Midbrain (tissue), 1 donor: ENCODE measurements around the gene FBXL17.
"Not testable (repeated sequence)": the region's sequence is repeated elsewhere in the genome, so short reads cannot be mapped to it uniquely, and the experiment has no call there.

Experiments used
- DNase-seq: peaks from one replicate; lab custom pipeline; 2025; lab: John Stamatoyannopoulos, UW

FBXL17 gene

GRCh38 chr5:108311682-108312081 is 70.2 kb downstream of the FBXL17 start:
- no peak for DNase-seq

- no peak for DNase-seq
Measured at GRCh38 chr5:108303611-108304010, 78.3 kb downstream of the FBXL17 start.

- no peak for DNase-seq
Measured at GRCh38 chr5:108303086-108303485, 78.8 kb downstream of the FBXL17 start.

DNA sequence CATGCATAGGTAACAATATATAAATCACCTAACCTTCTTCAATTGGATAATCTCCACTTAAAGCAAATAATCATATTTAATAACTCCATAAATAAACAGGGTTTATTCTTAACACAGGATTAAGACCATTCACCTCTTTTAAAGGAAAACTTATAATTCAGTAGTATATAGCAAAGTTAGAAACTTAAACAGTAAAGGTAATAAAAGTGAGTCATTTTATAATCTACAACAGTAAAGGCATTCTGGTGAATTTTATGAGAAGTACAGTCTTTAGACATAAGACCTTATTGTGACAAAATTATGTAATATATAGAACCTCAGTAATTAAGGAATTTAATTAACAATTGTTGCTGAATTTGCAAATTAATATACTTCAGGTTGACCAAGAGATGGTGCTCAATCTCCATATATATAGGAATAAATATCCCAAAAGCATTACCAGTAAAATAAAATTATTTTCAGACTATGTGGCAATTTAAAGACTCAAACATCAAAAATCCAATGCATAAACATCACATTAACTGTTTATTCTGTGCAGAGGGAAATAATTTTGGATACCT is 84.8 kb downstream of the FBXL17 start:
- DNase-seq: no peak

DNA sequence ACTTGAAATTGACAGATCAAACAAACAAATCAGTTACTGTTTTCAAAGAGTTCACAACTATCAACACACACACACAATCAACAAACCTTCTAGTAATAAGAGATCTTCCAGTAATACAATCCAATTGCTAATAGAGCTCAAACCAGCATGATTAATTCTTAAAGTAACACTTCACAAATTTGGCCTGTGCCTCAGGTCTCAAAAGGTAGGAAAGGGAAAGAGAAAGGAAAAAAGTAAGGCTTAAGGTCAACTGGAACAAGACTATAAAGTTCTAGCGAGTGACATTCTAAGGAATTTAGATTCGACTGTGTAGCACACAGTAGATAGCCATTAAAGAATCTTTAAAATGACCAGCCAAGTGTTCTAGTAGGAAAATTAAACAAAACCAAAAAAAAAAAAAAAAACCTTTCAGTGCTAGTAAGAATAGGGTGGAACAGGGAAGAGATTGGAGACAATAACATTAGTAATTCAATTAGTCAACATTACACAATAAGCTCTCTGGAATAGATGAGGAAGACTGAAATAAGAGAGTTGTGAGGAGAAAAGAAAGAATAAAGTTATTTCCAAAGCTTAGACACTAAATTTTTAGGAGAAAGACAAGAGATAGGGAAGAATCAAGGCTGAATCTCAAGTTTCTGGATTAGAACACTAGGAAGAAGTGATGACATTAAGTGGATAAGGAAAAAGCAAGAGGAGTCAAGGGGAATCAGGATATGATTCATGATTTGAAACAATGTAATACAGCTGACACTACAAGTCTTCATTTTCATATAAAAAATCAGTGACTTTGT is 86.1 kb downstream of the FBXL17 start:
- DNase-seq: no peak

- no peak for DNase-seq
Measured at GRCh38 chr5:108280960-108281569, 100.8 kb downstream of the FBXL17 start.

DNA sequence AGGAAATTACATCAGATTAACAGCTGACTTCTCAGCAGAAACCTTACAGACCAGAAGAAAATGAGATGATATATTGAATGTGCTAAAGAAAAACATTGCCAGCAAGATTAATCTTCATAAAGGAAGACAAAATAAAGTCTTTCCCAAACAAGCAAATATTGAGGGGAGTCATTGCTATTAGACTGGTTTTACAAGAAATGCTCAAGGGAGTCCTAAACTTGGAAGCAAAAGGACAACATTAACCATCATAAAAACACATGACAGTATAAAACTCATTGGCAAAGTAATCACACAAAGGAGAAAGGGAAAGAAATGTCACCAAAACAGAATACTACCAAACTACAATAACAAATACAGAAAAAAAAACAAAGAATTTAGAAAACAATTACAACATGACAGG is 101.7 kb downstream of the FBXL17 start:
- no peak for DNase-seq

DNA sequence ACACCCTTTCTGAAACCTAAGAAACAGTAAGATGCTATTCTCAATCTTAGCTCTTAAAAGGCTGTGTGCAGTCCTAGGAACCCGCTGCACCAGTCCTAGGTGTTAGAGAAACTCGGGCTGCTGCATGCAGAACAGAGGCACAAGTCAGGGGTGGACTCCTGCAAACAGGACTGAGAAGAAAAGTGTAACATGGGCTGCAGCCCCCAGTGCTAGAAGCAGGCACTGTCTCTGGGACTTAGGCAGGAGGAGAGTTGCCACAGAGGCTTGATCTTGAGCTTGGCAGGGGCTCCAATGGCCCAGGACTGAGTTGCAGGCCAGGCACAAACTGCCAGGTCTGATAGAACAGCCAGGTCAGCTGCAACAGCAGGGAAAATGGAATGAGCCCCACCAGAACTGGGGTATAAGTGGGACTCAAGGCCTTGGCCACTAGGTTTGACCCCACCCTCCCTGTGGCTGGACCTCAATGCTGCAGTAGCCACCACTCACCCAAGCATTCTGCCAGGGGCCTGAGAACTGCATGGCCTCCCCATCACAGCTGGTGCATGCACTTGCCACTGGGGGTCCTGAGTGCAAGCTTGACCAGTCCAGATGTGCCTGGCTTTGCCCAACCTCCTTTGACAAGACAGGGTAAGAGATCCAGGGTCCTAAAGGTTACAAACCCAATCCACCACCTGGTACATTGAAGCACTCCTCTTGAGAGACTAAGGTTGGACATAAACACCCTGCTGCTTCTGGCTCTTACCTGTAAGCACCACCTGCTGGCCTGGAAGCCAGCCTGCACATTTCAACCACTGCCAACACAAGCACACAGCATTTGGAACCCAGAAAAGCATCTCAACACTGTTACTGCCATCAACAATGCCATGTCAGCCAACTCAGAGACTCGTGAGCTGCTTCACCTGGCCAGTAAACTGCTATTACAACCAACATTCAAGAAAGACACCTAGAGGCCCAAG is 103.3 kb downstream of the FBXL17 start:
- DNase-seq: no peak

DNA sequence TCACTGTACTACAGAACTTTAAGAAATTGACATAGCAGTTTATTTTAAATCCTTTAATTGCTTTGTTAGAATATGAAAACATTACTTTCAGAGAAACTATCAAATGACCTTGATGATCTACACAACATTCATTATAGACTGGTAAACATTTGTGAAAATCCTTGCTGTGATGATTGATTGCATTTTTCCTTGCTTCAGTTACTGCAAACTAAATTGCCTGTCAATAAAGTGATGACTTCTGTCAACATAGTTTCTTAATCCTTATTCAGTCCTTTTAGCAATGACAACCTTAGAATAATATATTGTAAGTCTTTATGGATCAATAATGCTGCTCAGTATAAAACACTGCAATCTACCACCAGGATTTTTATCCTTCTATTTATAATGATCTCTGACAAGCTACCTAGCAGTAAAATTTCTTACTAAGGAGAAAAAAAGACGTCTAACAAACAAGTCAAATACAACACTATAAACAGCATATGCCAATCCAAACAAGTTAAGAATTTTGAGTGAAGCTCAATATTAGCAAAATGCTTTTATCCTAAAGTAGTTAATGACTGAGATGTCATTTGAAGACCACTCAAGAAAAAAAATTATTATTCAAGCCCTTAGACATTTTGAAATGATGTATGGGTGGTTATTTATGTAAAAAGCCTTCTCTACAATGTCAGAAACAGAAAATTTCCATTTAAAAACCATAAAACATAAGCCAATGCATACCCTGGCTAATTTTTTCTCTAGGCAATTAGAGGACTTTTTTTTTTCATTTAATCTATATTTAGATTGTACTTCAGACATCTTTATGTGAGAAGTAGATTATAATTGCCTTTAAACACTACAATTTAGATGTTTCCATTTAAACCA is 105.5 kb downstream of the FBXL17 start:
- no peak for DNase-seq

DNA sequence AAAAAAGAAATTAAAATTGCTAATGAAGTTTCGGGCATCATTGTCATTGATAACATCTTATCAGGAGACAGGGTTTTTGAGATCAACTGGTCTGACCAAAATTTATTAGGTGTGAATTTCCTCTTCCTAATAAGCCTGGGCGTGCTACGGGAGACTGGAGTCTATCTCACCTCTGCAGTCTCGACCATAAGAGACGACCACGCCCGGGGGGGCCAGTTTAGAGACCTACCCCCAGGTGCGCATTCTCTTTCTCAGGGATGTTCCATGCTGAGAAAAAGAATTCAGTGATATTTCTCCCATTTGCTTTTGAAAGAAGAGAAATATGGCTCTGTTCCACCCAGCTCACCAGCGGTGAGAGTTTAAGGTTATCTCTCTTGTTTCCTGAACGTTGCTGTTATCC is 107.8 kb downstream of the FBXL17 start:
- not testable (repeated sequence) for DNase-seq

DNA sequence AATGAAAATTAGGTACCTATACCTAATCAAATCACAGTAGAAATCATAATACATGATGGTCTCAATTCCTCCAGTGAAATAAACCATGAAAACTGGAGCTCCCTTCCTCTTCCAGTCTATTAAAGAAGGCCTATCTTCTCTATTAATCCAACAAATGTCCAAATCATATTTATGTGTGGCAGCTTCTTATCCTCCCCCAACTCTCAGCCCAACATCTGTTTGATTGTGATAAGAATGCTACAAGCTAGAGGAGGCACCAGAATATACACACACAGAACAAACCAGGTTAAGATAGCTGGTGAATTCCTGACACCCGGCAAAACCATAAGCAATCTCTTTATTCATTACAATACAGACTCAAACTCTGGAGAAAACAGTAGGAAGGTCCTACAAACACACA is 110.8 kb downstream of the FBXL17 start:
- DNase-seq: no peak

DNA sequence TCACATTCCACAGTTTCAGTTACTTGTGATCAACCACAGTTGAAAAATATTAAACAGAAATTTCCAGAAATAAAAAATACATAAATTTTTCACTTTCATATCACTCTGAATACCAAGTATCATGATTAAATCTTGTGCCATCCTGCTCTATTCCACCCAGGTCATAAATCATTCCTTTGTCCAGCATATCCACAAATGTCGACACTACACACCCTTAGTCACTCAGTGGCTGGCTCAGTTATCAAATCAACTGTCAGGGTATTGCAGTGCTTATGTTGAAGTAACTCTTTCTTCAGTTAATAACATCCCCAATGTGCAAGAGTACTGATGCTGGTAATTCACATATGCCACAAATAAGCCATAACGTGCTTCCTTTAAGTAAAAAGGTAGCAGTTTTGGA is 115.7 kb downstream of the FBXL17 start:
- DNase-seq: no peak

DNA sequence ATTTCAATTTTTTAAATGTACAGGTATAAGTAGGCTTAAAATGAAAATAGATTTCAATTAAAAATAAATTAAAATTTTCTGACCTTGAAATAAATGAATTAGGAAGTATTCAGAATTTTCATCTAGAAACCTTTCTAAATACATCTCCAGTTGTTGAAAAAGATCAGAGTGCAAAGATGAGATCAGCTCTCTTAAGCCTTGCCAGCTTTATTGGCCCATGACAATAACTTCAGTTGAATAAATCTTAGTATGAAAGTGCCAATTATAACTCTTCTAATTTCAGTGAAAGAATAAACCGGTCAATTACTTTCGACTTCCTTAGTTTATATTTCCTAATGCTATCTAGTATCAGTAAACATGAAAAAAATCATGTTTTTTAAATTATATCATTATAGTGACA is 117.4 kb downstream of the FBXL17 start:
- DNase-seq: no peak

DNA sequence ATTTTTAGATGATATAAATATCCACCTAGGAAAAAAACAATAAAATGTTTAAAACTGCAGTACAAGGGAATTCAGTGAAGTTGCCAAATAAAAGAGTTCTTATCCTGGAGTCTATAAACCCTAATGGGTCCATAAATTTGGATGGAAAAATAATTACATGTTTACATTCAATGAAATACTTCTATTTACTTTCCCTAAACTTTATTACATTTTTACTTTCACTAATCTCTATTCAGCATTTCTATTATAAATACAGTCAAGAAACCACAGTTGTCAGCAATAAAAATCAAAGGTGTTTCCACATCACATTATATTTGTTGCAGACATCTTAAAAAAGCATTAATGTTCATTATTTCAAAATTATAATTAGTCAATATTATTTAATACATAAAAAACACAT is 118.6 kb downstream of the FBXL17 start:
- DNase-seq: no peak

DNA sequence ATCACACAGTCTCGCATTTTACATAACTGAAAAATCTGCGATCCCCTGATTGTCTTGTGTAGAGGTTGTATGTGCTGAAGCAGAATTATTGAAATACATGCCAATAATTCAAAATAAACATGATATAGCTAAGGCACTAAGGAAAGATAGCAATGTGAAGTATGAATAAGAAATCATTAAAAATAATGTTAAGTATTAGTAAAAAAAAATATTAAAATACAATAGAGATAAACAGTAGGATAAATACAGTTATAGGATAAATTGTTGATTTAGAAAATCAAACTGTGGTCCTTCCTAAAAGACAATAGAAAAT is 121.1 kb downstream of the FBXL17 start:
- no peak for DNase-seq

DNA sequence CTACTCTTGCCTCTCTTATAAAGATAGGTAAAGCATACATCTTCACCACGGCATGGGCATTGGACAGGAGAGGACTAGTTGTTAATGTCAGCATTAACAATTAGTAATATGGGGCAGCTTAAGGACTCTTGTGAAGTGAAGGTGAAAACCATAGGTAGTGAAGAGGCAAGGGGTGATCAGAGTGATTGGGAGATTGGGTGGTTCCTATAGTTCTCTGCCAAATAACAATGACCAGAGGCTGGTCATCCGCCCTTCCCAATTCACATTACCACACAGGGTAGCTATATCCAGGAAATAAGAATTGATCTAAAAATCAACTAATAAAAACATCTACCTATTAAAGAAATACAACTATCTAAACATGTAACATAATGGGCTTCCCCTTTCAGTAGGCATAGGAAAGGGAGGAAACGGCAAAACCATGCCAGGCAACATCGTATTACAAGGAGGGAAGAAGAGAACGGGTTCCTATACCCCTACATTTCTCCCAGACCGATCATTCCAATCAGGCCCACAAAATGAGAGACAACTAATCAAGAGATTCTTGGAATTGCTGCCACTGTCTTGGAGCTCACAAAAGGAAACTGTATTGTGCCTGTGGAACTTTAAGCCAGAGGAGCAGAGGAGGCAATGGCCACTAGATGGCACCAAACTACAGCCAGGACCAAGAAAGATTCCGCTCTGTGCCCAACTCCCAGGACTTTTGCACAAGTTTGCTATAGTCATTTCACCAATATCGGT is 121.6 kb downstream of the FBXL17 start:
- peak; percentile 82 for DNase-seq

GRCh38 chr5:108259306-108259705 is 122.6 kb downstream of the FBXL17 start:
- DNase-seq: no peak

DNA sequence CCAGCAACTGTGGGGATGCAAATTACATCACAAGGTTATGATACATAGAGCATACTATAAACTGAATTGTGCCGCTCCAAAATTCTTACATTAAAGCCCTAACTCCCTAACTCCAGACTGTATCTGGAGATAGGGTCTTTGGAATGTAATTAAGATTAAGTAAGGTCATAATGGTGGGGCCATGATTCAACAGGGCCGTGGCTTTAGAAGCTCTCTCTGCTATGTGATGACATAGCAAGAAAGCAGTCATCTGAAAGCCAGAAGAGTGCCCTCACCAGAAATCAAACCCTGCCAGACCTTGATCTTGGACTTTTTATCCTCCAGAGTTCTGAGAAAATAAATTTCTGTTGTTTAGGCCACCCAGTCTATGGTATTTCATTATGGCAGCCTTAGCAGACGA is 123.9 kb downstream of the FBXL17 start:
- DNase-seq: no peak

DNA sequence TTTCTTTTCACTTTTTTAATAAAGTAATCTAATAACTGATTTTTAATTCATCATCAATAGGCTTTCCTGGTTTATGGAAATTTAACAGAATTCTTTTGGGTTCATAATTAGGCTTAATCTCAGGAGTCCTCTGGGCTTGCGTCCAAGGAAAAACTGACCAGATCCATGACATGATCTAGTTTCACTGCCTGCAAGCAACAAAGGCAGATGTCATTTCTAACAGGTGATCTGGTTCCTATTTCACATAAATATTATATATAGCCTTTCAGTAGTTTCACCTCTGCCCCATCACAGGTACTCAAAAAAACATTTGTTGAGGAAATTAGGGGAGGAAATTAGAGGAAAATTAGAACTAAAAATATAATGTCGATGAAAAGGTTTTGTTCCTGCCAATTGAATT is 126.4 kb downstream of the FBXL17 start:
- DNase-seq: no peak

GRCh38 chr5:108251350-108251749 is 130.5 kb downstream of the FBXL17 start:
- no peak for DNase-seq
